CD4-positive, alpha-beta T cell treated with Interleukin-12 subunit alpha and Interleukin-12 subunit beta, for 1 hour (primary cell): ENCODE data around the gene AAMP.
"Not testable (repeated sequence)": the region's sequence is repeated elsewhere in the genome, so short reads cannot be mapped to it uniquely, and the experiment has no call there.

Experiments
- DNase-seq: peaks from one replicate; pipeline ENCODE4 v3.0.0-alpha.2; 2020

The AAMP gene

DNA sequence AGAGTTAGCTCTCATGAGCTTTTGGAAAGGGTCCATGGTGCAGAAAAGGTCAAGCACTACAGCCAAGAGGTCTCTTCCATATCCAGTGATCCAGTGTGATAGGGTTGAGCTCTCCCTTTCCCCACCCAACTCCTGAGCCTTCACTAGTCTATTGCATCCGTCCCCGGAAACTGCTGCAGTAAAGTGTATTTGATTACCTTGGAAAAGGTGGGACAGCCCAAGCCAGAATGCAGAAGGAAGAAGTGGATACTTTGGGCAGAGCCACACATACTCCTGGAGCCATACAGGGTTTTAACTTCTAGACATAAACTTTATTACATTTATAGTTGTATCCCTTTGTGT is 3.9 kb upstream of the AAMP start:
- no peak for DNase-seq

DNA sequence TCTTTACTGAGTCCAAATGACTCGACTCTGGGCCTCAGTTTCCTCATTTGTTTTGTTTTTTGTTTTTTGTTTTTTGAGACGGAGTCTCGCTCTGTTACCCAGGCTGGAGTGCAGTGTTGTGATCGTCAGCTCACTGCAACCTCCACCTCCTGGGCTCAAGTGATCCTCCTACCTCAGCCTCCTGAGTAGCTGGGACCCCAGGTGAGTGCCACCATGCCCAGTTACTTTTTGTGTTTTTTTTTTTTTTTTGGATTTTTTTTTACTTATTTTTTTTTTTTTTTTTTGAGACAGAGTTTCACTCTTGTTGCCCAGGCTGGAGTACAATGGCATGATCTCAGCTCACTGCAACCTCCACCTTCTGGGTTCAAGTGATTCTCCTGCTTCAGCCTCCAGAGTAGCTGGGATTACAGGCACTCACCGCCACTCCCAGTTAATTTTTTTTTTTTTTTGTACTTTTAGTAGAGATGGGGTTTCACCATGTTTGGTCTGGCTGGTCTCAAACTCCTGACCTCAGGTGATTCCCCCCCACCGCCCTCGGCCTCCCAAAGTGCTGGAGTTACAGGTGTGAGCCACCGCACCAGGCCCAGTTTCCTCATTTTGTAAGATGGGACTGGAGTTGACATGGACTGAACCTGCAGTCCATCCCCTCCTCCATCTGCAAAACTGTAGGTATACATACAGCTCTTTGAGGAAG is 3.4 kb upstream of the AAMP start:
- DNase-seq: not testable (repeated sequence)

DNA sequence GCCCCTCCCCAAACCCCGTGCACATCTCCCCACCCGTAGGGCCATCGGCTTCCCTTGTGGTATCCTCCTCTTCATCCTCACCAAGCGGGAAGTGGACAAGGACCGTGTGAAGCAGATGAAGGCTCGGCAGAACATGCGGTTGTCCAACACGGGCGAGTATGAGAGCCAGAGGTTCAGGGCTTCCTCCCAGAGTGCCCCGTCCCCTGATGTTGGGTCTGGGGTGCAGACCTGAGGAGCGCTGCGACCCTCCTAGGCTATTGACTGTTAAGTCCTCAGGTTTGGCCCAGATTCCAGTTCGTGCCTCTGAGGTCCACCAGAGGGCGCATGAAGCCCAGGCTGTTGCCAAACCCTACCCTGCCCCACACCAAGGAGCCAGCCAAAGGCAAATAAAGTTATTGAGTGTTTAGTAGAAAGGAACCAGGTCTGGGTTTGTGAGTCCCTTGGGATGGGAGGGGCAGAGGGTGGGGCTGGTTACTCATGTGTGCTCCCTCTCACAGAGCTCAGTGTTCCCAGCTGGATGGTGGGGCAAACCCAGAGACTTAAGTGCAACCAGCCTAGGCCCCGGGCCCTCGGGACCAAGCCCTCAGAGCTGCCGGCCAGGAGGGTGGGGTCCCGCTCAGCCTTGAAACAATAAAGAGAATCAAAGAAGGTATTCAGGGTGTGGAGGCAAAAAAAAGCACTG is 2.7 kb upstream of the AAMP start:
- DNase-seq: peak; percentile 86

DNA sequence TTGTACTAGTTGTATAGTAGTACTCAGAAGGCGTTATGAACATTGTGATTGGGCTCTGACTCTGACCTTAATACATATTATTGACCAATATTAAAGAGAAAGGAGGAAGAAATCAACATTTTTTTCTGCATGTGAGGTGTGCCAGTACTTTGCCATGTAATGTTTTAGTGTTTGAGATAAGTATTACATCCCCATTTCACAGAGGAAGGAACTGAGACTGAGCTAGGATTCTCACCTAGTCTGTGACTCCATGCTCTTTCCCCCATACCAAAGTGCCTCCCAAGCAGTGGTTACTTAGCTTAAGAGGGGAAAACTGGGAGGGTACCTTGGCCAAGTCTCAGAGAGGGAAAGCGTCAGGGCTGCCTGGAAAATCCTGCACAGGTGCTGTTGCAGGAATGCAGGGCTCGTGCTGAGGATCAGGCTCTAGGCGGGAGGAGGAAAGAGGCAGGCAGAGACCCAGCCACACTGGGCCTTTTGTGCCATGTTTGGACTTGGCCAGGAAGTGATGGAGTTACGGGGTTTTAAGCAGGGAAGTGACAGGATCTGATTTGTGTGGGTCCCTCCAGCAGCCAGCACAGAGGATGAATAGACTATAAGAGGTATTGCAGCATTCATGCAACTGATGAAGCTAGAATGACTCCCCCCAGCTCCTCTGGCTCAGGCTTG is 2.1 kb upstream of the AAMP start:
- no peak for DNase-seq

DNA sequence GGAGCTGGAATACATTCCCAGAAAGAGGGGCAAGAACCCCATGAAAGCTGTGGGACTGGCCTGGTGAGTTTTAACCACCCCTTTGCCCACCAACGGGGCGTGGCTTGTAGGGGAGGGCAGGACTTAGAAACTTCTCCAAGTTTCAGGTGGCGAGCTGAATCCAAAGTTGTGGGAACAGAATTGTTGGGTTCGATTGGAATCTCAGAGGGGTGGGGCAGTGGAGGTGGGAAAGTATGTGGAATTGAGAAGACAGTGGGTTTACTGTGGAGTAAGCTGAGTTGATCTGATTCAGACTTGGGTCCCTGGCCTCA is 1.5 kb upstream of the AAMP start:
- no peak for DNase-seq

DNA sequence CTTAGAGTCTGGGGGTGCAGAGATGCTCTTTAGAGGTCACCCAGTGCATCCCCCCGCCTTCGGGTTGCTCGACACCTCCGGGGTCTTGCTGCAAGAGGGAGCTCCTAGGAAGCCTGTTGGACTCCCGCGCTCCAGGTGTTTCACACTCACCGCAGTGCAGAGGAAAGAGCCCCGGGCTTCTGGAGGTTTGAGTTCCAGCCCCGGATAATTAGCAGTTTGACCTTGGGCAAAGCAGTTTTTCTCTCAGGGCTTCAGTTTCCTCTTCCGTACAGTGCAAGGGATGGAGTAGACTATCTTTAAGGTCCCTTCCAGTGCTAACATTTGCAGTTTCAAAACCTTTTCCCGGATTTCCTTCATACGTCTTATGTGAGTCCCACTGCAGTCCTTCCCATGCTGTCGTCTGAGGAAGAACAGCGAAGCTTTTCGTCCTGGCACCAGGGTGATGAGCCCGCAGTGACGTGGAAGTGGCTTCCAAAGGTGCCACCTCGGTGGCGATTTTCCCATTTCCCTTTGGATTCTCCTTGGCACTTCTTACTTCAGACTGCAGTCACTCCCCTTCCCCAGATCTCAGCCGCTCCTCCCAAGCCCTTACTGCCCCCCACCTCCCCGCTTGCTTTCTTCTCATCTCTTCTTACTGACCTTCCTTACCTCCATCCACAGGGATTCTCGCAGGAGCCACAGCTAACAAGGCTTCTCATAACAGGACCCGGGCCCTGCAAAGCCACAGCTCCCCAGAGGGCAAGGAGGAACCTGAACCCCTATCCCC is 967 bp upstream of the AAMP start:
- no peak for DNase-seq

DNA sequence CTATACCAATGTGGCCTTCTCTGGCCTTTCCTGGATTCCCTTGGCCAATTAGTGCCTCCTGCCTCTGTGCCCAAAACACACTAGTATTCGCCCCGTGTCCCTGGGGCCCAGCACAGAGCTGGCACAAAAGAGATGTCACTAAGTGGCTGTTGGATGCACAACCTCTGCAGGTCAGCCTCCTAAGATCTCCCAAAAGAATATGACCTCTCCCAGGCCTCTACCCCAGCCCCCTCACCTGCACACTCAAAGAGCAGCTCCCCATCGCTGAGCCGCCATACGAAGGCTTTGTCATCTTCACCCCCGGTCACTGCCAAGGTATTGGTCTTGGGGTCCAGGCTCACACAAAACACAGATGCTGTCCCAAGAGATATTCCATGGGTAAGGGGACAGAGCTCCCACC is 2.7 kb downstream of the AAMP start:
- DNase-seq: no peak

DNA sequence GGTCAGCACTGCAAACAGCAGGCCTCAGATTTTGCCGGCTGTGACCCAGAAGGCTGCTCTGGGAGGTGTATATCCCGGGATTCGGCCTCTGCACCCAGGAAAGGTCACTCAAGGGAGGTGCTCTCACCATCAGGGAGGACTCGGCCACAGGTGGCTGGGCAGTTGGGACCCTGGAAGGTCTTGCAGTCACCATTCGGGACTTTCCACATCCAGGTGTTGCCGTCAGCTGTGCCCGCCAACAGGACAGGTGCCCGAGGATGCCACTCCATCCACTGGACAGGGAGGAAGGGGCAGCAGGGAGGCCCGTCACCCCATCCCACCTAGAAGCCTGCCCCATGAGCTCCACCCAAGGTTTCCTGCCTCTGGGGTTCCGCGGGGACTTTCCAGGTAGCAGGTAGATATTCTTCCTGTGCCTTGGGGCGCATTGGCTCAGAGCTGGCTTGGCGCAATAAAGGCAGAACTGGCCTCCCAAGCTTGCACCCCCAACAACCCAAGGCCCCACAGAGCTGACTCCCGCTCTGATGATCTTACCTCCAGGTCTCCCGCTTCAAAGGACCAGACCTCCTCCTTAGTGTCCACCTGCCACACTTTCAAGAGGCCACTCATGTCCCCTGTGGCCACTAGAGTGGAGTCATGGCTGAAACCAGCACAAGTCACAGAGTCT is 3.5 kb downstream of the AAMP start:
- no peak for DNase-seq

DNA sequence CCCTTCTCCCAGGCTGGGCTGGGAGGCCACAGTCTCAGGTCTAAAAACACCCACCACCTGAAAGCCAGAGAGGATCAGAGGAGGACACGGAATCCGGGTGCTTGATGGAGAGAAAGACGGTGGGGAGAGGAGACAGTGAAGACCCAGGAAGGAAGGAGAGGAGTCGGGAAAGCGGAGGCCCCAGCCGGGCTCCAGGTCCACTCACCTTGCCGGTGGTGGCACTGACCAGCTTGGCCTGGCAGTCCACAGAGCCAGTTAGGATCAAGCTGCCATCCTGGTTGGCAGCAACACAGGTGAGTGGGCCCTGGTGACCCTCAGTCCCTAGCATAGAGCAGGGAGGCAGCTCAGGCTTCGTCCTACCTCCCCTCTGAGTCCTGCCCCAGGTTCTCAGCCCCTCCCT is 4.3 kb downstream of the AAMP start:
- DNase-seq: no peak

DNA sequence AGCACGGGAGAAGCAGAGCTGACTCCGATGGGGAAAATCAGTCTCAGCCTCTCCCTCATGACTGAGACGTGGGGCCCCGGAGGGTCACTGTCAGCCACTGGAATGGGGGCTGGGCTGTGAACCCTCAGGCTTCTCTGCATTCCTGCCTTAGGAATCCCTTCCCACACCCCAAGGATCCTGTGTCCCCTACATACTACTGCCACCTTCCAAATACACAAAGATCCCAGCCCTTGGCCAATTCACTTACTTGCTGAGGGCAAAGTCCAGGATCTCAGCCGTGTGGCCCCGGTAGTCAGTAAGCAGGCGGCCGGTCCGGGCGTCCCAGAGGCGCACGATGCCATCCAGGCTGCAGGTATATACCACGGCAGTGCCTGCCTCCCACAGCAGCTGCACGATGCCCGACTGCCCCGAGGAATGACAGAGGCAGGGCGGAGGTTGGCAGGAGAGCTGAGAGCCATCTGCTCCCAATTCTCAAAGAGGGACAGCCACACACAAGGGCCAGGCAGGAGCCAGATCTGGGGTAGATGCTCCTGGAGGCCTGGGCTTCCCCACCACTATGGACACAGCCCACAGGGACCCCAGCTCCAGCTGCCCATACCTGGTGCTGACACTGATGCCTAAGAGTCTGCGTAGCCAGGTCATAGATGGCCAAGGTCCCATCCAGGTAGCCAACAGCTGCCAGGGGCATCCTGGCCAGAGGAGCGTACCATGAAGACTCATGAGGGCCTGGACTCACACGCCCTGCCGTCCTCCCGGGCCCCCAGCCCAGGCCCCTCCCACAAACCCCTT is 5.0 kb downstream of the AAMP start:
- no peak for DNase-seq

DNA sequence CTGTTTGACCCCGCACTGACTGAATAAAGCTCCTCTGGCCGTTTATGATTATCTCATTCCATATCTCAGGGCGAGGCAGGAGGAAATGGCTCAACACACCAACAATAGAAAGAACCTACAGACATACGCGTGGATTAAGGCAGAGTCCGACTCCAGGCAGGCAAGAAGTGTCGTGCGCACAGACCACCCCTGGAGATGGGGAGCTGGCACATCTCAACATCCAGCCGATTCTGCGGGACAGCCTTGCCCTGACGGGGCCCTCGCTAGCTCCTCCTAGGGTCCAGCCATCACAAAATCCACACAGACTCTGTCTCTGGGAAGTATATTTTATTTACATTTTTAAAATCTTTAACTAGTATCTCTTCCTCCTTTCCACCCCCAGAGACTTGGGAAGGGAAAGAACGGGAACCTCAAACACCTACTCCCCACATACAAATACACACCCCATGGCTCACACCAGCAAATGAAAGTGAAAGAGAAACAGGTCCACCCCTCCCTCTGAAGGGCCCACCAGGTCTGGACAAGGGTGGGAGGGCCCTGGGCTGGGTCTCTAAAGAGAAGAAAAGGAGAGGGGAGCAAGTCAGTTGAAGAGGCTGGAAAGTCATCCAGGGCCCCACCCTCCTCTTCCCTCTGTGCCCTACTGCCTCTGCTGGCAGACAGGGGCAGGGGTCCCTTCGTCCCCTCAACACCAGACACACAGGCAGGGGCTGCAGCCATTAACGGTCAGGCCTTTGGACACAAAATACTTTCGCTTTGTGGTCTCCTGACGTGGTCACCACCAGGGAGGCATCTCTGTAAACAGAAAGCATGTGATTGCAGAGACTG is 5.9 kb downstream of the AAMP start:
- DNase-seq: no peak

DNA sequence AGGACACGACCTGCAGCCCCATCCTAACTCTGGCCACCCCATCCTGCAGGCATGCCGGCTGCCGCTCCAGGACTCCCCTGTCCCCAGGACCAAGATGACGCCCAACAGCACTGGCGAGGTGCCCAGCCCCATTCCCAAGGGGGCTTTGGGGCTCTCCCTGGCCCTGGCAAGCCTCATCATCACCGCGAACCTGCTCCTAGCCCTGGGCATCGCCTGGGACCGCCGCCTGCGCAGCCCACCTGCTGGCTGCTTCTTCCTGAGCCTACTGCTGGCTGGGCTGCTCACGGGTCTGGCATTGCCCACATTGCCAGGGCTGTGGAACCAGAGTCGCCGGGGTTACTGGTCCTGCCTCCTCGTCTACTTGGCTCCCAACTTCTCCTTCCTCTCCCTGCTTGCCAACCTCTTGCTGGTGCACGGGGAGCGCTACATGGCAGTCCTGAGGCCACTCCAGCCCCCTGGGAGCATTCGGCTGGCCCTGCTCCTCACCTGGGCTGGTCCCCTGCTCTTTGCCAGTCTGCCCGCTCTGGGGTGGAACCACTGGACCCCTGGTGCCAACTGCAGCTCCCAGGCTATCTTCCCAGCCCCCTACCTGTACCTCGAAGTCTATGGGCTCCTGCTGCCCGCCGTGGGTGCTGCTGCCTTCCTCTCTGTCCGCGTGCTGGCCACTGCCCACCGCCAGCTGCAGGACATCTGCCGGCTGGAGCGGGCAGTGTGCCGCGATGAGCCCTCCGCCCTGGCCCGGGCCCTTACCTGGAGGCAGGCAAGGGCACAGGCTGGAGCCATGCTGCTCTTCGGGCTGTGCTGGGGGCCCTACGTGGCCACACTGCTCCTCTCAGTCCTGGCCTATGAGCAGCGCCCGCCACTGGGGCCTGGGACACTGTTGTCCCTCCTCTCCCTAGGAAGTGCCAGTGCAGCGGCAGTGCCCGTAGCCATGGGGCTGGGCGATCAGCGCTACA is 7.0 kb downstream of the AAMP start:
- DNase-seq: no peak

DNA sequence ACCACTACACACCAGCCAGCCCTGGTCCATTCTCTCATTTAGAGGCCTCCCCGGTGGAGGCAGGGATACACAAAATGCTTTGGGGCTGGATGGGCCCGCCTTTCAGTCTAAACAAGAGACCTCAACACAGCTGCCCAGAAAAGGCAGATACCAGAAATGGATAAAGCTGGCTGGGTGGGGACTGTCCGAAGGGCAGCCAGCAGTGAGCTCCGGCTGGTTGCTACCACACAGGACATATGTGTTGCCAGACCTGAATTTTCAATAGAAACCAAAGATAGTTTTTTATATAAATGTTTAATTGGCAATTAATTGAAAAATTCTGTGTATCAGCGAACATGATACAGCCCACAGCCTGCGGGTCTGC is 7.7 kb downstream of the AAMP start:
- DNase-seq: no peak

DNA sequence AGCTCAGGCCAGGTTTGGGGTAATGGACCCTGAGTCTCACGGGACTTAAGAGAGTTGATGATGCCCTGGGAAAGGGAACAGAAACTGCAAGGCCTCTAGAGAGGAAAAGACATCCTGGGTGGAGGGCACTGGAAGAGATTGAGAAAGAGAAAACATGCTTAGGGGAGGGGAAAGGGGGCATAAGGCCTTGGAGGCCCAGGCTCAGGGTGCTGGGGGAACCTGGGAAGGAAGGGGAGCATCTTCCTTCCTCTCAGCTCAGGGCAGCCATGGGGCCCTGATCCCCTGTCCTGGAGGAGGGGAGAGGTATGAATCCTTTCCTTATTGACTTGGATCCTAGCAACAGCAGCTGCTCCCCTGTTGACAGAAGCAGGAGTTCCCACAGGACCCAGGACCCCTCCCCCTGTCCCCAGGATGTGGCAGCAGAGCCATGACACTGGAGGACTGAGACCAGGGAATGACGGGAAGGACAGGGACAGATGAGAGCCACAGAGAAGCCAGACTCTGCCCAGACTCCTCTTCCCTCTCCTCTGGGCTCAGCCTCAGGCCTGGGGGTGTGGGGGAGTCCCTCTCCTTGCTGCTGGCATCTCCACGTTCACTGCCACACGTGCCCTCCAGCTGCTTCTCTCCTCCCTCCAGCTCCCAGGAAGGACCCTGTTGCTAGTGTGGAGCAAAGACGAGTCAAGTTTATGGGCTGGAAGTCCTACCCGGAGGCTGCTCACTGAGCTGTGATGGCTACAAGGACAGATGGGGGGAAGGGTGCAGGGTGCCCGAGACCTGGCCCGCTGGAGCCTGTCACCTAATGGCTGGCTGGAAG is 8.3 kb downstream of the AAMP start:
- DNase-seq: no peak

DNA sequence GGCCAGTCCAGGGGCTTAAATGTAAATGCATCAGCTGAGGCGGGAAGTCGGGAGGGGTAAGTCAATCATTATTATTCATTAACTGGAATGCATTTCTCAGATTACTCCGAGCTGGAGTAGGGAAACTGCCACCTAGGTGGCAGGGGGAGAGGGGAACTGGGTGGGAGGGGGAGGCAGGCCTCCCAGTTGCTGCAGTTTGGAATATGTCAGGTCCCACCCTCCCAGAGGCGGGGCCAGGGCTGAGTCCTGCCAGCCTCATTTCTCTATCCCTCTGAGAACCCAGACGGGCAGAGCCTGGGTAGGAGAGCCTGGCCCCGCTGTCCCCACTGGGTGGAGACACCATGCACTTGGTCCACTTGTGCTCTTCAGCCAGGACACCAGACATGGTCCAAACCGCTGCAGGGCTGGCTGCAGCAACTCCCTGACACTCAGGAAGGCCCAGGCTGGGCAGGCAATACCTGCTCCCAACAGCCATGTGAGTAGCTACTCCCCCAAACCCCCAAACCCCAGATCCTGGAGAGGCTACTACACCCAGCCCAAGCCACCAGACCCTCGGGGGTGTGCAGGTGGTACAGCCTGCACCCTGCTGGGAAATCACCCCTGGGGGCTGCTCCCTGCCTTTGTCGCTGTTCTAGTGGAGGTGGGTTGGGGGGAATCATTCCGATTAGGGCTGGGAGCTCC is 9.1 kb downstream of the AAMP start, which contains the start of gene GPBAR1:
GPBAR1 (plus strand) TSS at position 274 of the 681 bp plus-strand sequence. CDS start 1,710 bp downstream, outside the sequence.
- DNase-seq: no peak

DNA sequence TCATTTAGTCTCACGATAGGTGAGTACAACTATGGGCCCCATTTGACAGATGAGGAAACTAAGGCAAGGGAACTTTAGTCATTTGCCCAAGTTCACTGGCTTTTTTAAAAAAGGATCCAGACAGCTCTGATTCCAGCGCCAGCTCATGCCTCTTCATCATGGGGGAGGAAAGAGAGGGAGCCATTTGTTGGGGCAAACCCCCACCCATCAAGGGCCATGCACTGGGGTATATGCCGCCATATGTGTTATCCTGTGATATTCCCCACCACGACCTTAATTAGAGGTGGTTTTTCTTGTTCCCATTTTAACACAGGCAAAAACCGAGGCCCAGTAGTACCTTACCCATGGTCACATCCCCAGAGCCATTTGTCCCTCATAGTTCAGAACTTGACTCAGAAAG is 9.8 kb downstream of the AAMP start:
- DNase-seq: no peak

DNA sequence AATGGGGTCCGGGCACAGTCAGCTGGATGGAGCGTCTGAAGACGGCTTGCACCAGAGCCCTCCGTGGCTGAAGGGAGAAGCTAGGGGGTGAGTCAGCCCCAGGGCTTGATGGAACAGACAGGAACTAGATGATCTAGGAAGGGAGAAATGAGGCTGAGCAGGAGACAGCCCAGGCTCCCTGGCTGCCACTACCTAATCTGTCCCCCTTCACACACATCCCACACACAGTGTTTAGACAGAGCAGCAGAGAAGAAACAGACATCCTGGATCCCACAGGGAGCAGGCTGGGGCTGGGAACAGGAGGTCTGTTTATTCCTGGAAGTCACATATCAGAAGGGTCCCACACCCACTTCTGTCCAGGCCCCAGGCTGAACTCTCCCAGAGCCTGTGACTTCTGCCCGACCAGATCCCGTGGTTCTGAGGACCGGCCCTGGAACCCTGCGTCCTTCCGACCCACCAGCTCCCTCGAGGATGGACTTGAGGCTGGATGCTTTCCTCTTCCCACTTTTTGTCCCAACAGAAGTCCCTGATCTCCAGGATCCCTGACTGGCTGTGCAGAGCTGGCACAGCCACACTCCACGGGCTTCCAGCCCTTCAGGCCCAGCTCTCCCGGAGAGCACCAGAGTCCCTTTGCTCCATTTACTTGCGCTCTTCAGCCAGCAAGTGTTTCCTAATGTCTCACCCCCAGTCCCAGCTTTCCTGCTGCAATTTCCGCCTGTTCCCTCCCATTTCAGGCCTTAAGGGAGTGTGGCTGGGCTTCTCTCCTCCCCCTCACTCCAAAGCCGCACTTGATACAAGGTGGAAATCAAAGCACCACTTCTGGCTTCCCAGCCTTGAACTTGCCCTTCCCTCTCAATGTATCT is 10.6 kb downstream of the AAMP start:
- DNase-seq: no peak
